PFSK-1 (cell line): ENCODE data around the gene TPCN1.

Experiments used
- FOXP2 ChIP-seq: optimal IDR thresholded peaks from 2 replicates; pipeline ENCODE3; 2011; ENCODE audit warnings: borderline replicate concordance, control low read depth, inconsistent platforms; ENCODE audit not compliant: insufficient read depth; ENCODE audit errors: extremely low read length, extremely low read depth
- POLR2AphosphoS5 ChIP-seq: IDR thresholded peaks from 2 replicates; pipeline ENCODE4 v1.6.1; 2012; ENCODE audit warnings: low read depth, mild to moderate bottlenecking, control low read depth, low read length, moderate library complexity
- SIN3A ChIP-seq: IDR thresholded peaks from 2 replicates; pipeline ENCODE4 v1.6.1; 2012; ENCODE audit warnings: mild to moderate bottlenecking, low read length, moderate library complexity, borderline replicate concordance; ENCODE audit not compliant: insufficient read depth
- TAF1 ChIP-seq: IDR thresholded peaks from 2 replicates; pipeline ENCODE4 v1.6.1; 2012; ENCODE audit warnings: low read length, control low read depth, borderline replicate concordance; ENCODE audit not compliant: insufficient read depth
- TF ChIP-seq, protein P1 (sequence below), 2 experiments: IDR thresholded peaks; 2 replicates each; pipeline versions ENCODE4 v1.6.1 to v1.8.0; 2011 to 2012; ENCODE audit warnings: low read depth in 2 of 2, low read length in 2 of 2, control low read depth in 1 of 2, inconsistent platforms in 1 of 2, mild to moderate bottlenecking in 1 of 2, moderate library complexity in 1 of 2; ENCODE audit not compliant: insufficient read depth in 1 of 2

The TPCN1 gene

DNA sequence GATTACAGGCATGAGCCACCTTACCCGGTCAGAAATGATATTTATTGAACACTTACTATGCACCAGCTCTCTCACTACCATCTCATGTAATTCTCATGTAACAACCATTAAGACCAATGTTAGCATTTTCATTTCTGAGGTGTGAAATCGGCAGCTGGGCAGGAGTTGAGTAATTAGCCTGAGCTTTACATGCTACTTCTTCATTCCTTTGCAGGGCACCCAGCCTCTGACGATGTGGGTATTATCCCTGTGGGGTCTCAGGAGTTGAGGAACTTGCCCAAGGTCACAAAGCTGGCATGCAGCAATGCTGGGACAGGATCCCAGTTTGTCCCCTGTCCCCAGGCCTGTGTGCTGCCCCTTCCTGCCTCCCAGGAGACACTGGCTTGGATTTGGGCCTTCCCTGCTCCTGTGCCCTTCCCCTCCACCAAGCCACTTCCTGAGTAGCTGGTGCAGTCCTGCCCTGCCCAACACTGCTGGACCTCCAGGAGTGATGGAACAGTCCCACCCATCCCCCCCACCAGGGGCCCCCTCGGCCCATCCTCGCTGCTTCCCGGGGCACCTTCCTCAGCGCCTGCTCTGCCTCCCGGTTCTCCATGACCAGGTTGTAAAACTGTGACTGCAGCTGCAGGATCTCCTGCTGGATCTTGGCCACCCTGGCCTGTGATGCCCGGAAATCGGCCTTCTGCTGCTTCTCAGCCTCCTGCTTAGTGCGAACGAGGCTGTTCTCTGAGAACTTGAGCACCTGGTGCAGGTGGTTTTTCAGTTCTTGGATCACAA lies 21.1 kb upstream of the TPCN1 start:
- TF ChIP-seq POLR2AphosphoS5 (no peak), FOXP2 (no peak), SIN3A (no peak), TAF1 (no peak)
- TF ChIP-seq, protein P1, sequence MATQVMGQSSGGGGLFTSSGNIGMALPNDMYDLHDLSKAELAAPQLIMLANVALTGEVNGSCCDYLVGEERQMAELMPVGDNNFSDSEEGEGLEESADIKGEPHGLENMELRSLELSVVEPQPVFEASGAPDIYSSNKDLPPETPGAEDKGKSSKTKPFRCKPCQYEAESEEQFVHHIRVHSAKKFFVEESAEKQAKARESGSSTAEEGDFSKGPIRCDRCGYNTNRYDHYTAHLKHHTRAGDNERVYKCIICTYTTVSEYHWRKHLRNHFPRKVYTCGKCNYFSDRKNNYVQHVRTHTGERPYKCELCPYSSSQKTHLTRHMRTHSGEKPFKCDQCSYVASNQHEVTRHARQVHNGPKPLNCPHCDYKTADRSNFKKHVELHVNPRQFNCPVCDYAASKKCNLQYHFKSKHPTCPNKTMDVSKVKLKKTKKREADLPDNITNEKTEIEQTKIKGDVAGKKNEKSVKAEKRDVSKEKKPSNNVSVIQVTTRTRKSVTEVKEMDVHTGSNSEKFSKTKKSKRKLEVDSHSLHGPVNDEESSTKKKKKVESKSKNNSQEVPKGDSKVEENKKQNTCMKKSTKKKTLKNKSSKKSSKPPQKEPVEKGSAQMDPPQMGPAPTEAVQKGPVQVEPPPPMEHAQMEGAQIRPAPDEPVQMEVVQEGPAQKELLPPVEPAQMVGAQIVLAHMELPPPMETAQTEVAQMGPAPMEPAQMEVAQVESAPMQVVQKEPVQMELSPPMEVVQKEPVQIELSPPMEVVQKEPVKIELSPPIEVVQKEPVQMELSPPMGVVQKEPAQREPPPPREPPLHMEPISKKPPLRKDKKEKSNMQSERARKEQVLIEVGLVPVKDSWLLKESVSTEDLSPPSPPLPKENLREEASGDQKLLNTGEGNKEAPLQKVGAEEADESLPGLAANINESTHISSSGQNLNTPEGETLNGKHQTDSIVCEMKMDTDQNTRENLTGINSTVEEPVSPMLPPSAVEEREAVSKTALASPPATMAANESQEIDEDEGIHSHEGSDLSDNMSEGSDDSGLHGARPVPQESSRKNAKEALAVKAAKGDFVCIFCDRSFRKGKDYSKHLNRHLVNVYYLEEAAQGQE (IDR thresholded peaks at IDR 0.05; ENCODE audit: insufficient read depth in 1 of 2, low read depth in 2 of 2, low read length in 2 of 2) = no peak

DNA sequence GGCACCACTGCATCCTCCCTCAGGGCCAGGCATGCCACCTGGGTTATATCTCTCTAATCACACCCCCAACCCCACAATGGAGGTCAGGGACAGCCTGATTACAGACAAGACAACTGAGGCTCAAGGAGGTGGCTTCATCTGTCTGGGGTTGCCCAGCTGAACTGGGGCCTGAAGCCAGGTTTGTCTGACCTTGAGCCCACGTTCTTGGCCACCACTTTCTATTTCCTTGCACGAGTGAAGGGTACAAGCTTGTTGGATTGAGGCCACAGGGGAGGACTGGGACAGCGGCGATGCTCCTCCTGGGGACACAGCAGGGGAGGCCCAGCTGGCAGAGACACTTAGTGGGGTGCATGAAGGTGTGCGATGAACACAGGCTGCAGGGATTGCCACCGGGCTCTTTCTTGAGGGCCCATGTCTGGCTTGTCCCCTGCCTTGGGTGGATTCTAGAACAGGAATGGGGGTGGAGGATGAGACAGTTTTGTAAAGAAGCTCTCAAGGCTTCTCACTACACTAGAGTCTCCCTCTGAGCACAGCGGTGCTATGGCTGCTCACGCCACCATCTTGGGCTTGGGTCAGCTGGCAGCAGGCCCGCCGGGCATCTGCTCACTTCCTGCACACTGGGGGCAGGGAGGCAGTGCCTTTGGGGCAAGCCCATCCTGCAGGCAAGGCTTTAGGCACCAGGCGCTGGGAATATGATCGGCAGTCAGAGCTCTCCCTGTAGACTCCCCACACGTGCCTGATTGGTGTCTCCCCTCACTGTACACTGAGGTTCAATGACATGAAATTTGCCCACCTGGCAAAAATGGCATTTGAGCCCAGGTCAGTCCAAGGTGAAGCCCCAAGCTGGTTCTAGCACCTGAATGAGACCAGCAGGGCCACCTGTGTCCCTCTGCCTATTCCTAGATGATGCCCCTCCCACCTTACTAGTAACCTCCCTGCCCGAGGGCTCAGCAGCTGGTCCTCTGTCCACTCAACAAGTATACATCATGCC lies 19.8 kb upstream of the TPCN1 start:
- TF ChIP-seq POLR2AphosphoS5 = no peak
- TF ChIP-seq, protein P1 (IDR thresholded peaks at IDR 0.05; ENCODE audit: insufficient read depth in 1 of 2, low read depth in 2 of 2, low read length in 2 of 2) = no peak
- TF ChIP-seq TAF1 = no peak
- no peak for TF ChIP-seq FOXP2
- TF ChIP-seq SIN3A = no peak

- TF ChIP-seq POLR2AphosphoS5 = no peak
- no peak for TF ChIP-seq TAF1
- no peak for TF ChIP-seq FOXP2
- TF ChIP-seq, protein P1 (IDR thresholded peaks at IDR 0.05; ENCODE audit: insufficient read depth in 1 of 2, low read depth in 2 of 2, low read length in 2 of 2) = no peak
- TF ChIP-seq SIN3A = no peak
These were observed 18.8 kb upstream of the TPCN1 start for GRCh38 chr12:113202300-113203075.

- no peak for TF ChIP-seq TAF1
- no peak for TF ChIP-seq FOXP2
- no peak for TF ChIP-seq SIN3A
- TF ChIP-seq, protein P1 (IDR thresholded peaks at IDR 0.05; ENCODE audit: insufficient read depth in 1 of 2, low read depth in 2 of 2, low read length in 2 of 2) = no peak
These were observed 17.2 kb upstream of the TPCN1 start for GRCh38 chr12:113203852-113204760.
